H1 (cell line): ENCODE results near the gene SRSF3. TPM values are rescaled to one million over a fixed set of nuclear protein-coding genes. Genes with fewer than 3 reads are reported as not detected.

Source experiments
- CTCF ChIA-PET: fragments of 300-600 bp; sonication (Branson Sonifier 250); formaldehyde crosslinking; loops from one replicate; lab custom pipeline; 2021; ENCODE audit not compliant: partially characterized antibody; lab: Charles Lee
- POLR2A ChIA-PET: fragments of 300-600 bp; sonication (Branson Sonifier 250); formaldehyde crosslinking; loops from one replicate; lab custom pipeline; 2021; ENCODE audit warnings: inconsistent platforms; ENCODE audit not compliant: partially characterized antibody; lab: Charles Lee
- DNase-seq, 2 experiments: peaks; one replicate each; pipeline versions ENCODE4 v3.0.0 to v3.0.0-alpha.2; 2010 to 2022; ENCODE audit warnings: low spot score in 2 of 2, low read depth in 1 of 2, mixed read lengths in 1 of 2
- FAIRE-seq: peaks from 2 replicates; lab custom pipeline; 2011; peaks lifted over from hg19 to GRCh38; lab: Jason Lieb, UNC
- H2AFZ ChIP-seq: 2 replicates; pipeline ENCODE4 v1.8.1; 2012; ENCODE audit warnings: low read length, inconsistent platforms
- H2AK5ac ChIP-seq: 2 replicates; pipeline ENCODE4 v1.6.1; 2013; ENCODE audit warnings: low read depth, low read length
- H2BK120ac ChIP-seq: replicated peaks from 2 replicates; pipeline ENCODE3; 2013; ENCODE audit warnings: low read depth, low read length, inconsistent platforms
- H2BK12ac ChIP-seq: 2 replicates; pipeline ENCODE4 v1.6.1; 2013; ENCODE audit warnings: low read depth, low read length
- H2BK15ac ChIP-seq: 2 replicates; pipeline ENCODE4 v1.6.1; 2013; ENCODE audit warnings: low read length
- H2BK20ac ChIP-seq: 2 replicates; pipeline ENCODE4 v1.6.1; 2013; ENCODE audit warnings: low read length
- H2BK5ac ChIP-seq: 2 replicates; pipeline ENCODE4 v1.6.1; 2013; ENCODE audit warnings: low read depth, low read length
- H3K14ac ChIP-seq: 2 replicates; pipeline ENCODE4 v1.6.1; 2013; ENCODE audit warnings: inconsistent platforms; ENCODE audit not compliant: insufficient read length
- H3K18ac ChIP-seq: 2 replicates; pipeline ENCODE4 v1.6.1; 2013; ENCODE audit warnings: low read length; ENCODE audit errors: extremely low read depth
- H3K23ac ChIP-seq: 2 replicates; pipeline ENCODE4 v1.6.1; 2013; ENCODE audit warnings: inconsistent platforms; ENCODE audit not compliant: insufficient read length
- H3K23me2 ChIP-seq: 2 replicates; pipeline ENCODE4 v1.6.1; 2013; ENCODE audit warnings: low read depth, low read length
- H3K27ac ChIP-seq: 2 replicates; pipeline ENCODE4 v1.6.1; 2011; ENCODE audit warnings: low read depth, low read length, inconsistent platforms
- H3K27me3 ChIP-seq, 4 experiments: replicated peaks in 1 of 4; 1 replicate in 1 of 4; 2 replicates in 3 of 4; pipeline versions ENCODE4 v1.6.1 to v1.8.1; 2011 to 2013; ENCODE audit warnings: low read length in 3 of 4, mild to moderate bottlenecking in 3 of 4, inconsistent platforms in 2 of 4, mixed read lengths in 2 of 4, moderate library complexity in 1 of 4; ENCODE audit not compliant: control insufficient read depth in 3 of 4, insufficient read depth in 3 of 4; ENCODE audit errors: extremely low read depth in 1 of 4
- H3K36me3 ChIP-seq, 4 experiments: 2 replicates each; pipeline versions ENCODE4 v1.6.1 to v1.8.1; 2011 to 2013; ENCODE audit warnings: mild to moderate bottlenecking in 4 of 4, low read length in 3 of 4, moderate library complexity in 2 of 4, control low read depth in 1 of 4, inconsistent platforms in 1 of 4; ENCODE audit not compliant: insufficient read depth in 4 of 4, control insufficient read depth in 2 of 4
- H3K4ac ChIP-seq: replicated peaks from 2 replicates; pipeline ENCODE3; 2013; ENCODE audit warnings: low read length, low read depth, mixed read lengths, inconsistent platforms; ENCODE audit not compliant: insufficient read length
- H3K4me1 ChIP-seq, 4 experiments: replicated peaks in 1 of 4; 1 replicate in 1 of 4; 2 replicates in 3 of 4; pipeline versions ENCODE4 v1.6.1 to v1.8.1; 2011 to 2013; ENCODE audit warnings: low read length in 3 of 4, inconsistent platforms in 2 of 4, mixed read lengths in 1 of 4; ENCODE audit not compliant: insufficient read depth in 4 of 4, control insufficient read depth in 3 of 4
- H3K4me2 ChIP-seq, 2 experiments: 2 replicates each; pipeline versions ENCODE4 v1.6.1 to v1.8.1; 2011 to 2013; ENCODE audit warnings: low read depth in 2 of 2, low read length in 2 of 2, control low read depth in 1 of 2, inconsistent platforms in 1 of 2, mild to moderate bottlenecking in 1 of 2; ENCODE audit not compliant: insufficient read depth in 1 of 2
- H3K4me3 ChIP-seq, 4 experiments: fragments of 200-600, 300-600 bp in 1 of 4; sonication (generic), shearing (Covaris generic), sonication (Bioruptor Twin) in 1 of 4; 2 replicates each; pipeline versions ENCODE4 v1.5.1 to v1.8.1; 2011 to 2016; ENCODE audit warnings: low read length in 4 of 4, low read depth in 3 of 4, control low read depth in 2 of 4, inconsistent platforms in 2 of 4, mild to moderate bottlenecking in 2 of 4, mixed read lengths in 1 of 4, moderate library complexity in 1 of 4; ENCODE audit not compliant: insufficient read depth in 2 of 4; ENCODE audit errors: extremely low read depth in 1 of 4
- H3K56ac ChIP-seq: replicated peaks from 2 replicates; pipeline ENCODE3; 2013; ENCODE audit warnings: low read depth, mild to moderate bottlenecking, mixed read lengths, low read length, inconsistent platforms; ENCODE audit not compliant: insufficient read length
- H3K79me1 ChIP-seq: 2 replicates; pipeline ENCODE4 v1.6.1; 2013; ENCODE audit warnings: low read depth, low read length, control low read depth
- H3K79me2 ChIP-seq, 2 experiments: 2 replicates each; pipeline versions ENCODE4 v1.6.1 to v1.8.1; 2012 to 2013; ENCODE audit warnings: low read length in 2 of 2, mild to moderate bottlenecking in 2 of 2, inconsistent platforms in 1 of 2; ENCODE audit not compliant: insufficient read depth in 2 of 2, control insufficient read depth in 1 of 2
- H3K9ac ChIP-seq, 4 experiments: replicated peaks in 1 of 4; 1 replicate in 1 of 4; 2 replicates in 3 of 4; pipeline versions ENCODE4 v1.6.1 to v1.8.1; 2011 to 2013; ENCODE audit warnings: low read depth in 3 of 4, low read length in 3 of 4, control low read depth in 2 of 4, mild to moderate bottlenecking in 2 of 4, moderate library complexity in 2 of 4, inconsistent platforms in 1 of 4; ENCODE audit errors: extremely low read depth in 1 of 4
- H3K9me3 ChIP-seq, 2 experiments: 2 replicates each; pipeline versions ENCODE4 v1.6.1 to v1.8.1; 2012 to 2013; ENCODE audit warnings: mild to moderate bottlenecking in 2 of 2, moderate library complexity in 2 of 2, control low read depth in 1 of 2, inconsistent platforms in 1 of 2, low read depth in 1 of 2, low read length in 1 of 2, mixed read lengths in 1 of 2; ENCODE audit not compliant: insufficient read depth in 2 of 2
- H4K20me1 ChIP-seq, 2 experiments: replicated peaks in 1 of 2; 2 replicates each; pipeline versions ENCODE3 to v1.8.1; 2011 to 2013; ENCODE audit warnings: inconsistent platforms in 2 of 2, low read length in 2 of 2, mild to moderate bottlenecking in 1 of 2; ENCODE audit not compliant: insufficient read depth in 2 of 2, control insufficient read depth in 1 of 2
- H4K5ac ChIP-seq: 2 replicates; pipeline ENCODE4 v1.6.1; 2013; ENCODE audit warnings: low read length, low read depth, mixed read lengths, inconsistent platforms; ENCODE audit not compliant: insufficient read length
- H4K8ac ChIP-seq: 2 replicates; pipeline ENCODE4 v1.8.0; 2013; ENCODE audit warnings: mild to moderate bottlenecking, moderate library complexity, low read length, inconsistent platforms; ENCODE audit not compliant: insufficient read depth; ENCODE audit errors: extremely low read depth
- H4K91ac ChIP-seq: replicated peaks from 2 replicates; pipeline ENCODE3; 2013; ENCODE audit warnings: low read length, mixed read lengths, inconsistent platforms; ENCODE audit not compliant: insufficient read length
- CBX5 ChIP-seq: fragments of 300-800, 300-1000 bp; sonication (generic); IDR thresholded peaks from 2 replicates; pipeline ENCODE4 v1.7.1; 2016; ENCODE audit warnings: antibody characterized with exemption, low read length, low read depth
- CTBP2 ChIP-seq: IDR thresholded peaks from 2 replicates; pipeline ENCODE4 v1.7.0; 2011; ENCODE audit warnings: borderline replicate concordance, mild to moderate bottlenecking, moderate library complexity, mixed read lengths, low read length; ENCODE audit not compliant: insufficient read depth, insufficient read length
- FOSL1 ChIP-seq: IDR thresholded peaks from 2 replicates; pipeline ENCODE4 v1.6.1; 2011; ENCODE audit warnings: mild to moderate bottlenecking, low read depth, low read length, moderate library complexity; ENCODE audit not compliant: insufficient read depth
- HDAC2 ChIP-seq, 2 experiments: fragments of 300-600 bp in 1 of 2; sonication (generic) in 1 of 2; IDR thresholded peaks; 2 replicates each; pipeline ENCODE4 v1.6.1; 2011 to 2012; ENCODE audit warnings: low read depth in 2 of 2, low read length in 2 of 2, mild to moderate bottlenecking in 2 of 2, moderate library complexity in 2 of 2, borderline replicate concordance in 1 of 2, inconsistent platforms in 1 of 2
- KDM1A ChIP-seq: fragments of 200-600, 300-600 bp; sonication (generic); IDR thresholded peaks from 2 replicates; pipeline ENCODE4 v1.7.1; 2016; ENCODE audit warnings: mild to moderate bottlenecking, low read length, borderline replicate concordance
- MAFK ChIP-seq: IDR thresholded peaks from 2 replicates; pipeline ENCODE4 v1.6.1; 2012; ENCODE audit warnings: low read depth, mild to moderate bottlenecking, improper control_type of control experiment, low read length
- RNF2 ChIP-seq: fragments of 200-900, 300-1000 bp; sonication (generic); IDR thresholded peaks from 2 replicates; pipeline ENCODE4 v1.7.1; 2016; ENCODE audit warnings: borderline replicate concordance, low read depth, mild to moderate bottlenecking, antibody characterized with exemption, low read length; ENCODE audit not compliant: poor library complexity, severe bottlenecking; ENCODE audit errors: missing control alignments
- SAP30 ChIP-seq: fragments of 300-600 bp; sonication (generic); IDR thresholded peaks from 2 replicates; pipeline ENCODE4 v1.7.1; 2012; ENCODE audit warnings: low read length, moderate library complexity, mild to moderate bottlenecking, inconsistent platforms; ENCODE audit not compliant: insufficient read depth, insufficient replicate concordance
- TBP ChIP-seq: IDR thresholded peaks from 2 replicates; pipeline ENCODE4 v1.6.1; 2011; ENCODE audit warnings: low read depth, low read length, improper control_type of control experiment
- WGBS, 2 experiments: shearing (Covaris generic) in 1 of 2; methylation state at CpG; one replicate each; pipeline versions ENCODE4 v1.1.6 to v1.1.7; 2013 to 2015; ENCODE audit warnings: low lambda C conversion rate in 2 of 2, mixed read lengths in 2 of 2, inconsistent platforms in 1 of 2, low coverage in 1 of 2, missing lambda C conversion rate in 1 of 2; ENCODE audit not compliant: insufficient replicate concordance in 2 of 2, insufficient coverage in 1 of 2, insufficient read length in 1 of 2; ENCODE audit errors: extremely low coverage in 1 of 2, missing lambda C conversion rate in 1 of 2; 5-methylcytosine and 5-hydroxymethylcytosine counted together
- polyA plus RNA-seq, 7 experiments: library from polyadenylated mRNA; depleted of rRNA in 3 of 7; stranded (reverse) in 5 of 7; unstranded in 2 of 7; fragments of >200 nt in 5 of 7; fragments of 200-250 nt in 2 of 7; gene quantifications; 1 replicate in 5 of 7; 2 replicates in 1 of 7; 4 replicates in 1 of 7; pipeline versions ENCODE4 v1.2.1 to v1.2.3, GENCODE V29; 2011 to 2013; ENCODE audit warnings: missing spikeins in 2 of 7, mixed read lengths in 2 of 7
- total RNA-seq: library from RNA; stranded (reverse); fragmentation: NEBNext Ultra II Directional; extraction: Animal tissue kit (Norgen Biotek cat#: 25700); gene quantifications from 2 replicates; pipeline ENCODE4 v1.2.1, GENCODE V29; 2021

The SRSF3 gene
- total and polyA plus RNA-seq, 2 of the 8 experiments (the other 6 are each of a cell fraction or from before 2014, with no cell fraction given): 471 to 689 TPM

DNA sequence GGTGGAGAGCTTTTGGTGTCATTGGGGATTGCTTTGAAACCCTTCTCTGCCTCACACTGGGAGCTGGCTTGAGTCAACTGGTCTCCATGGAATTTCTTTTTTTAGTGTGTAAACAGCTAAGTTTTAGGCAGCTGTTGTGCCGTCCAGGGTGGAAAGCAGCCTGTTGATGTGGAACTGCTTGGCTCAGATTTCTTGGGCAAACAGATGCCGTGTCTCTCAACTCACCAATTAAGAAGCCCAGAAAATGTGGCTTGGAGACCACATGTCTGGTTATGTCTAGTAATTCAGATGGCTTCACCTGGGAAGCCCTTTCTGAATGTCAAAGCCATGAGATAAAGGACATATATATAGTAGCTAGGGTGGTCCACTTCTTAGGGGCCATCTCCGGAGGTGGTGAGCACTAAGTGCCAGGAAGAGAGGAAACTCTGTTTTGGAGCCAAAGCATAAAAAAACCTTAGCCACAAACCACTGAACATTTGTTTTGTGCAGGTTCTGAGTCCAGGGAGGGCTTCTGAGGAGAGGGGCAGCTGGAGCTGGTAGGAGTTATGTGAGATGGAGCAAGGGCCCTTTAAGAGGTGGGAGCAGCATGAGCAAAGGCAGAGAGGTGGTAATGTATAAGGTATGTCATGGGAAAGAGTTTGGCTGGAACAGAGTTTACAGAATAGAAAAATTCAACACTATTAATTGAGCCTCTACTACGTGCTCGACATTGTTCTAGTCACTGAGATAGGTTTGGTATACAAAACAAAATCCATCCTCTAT is 31.2 kb downstream of the SRSF3 start:
- no peak overlapping the region for H3K4ac ChIP-seq
- WGBS, 2 experiments: 89% methylated on average over 5 of the region's 5 CpGs; no CpG with 5 or more reads in 1 of the 2 experiments
- H3K56ac ChIP-seq: no peak overlapping the region
- no peaks in the 10 kb centered on the region for H3K27me3 ChIP-seq
- no peak overlapping the region for H3K9ac ChIP-seq
- no peak overlapping the region for H3K23ac ChIP-seq
- H2BK15ac ChIP-seq: no peak overlapping the region
- no peaks in the 10 kb centered on the region for H3K79me1 ChIP-seq
- no peak overlapping the region for H4K91ac ChIP-seq
- H3K4me1 ChIP-seq: no peaks in the 10 kb centered on the region
- DNase-seq (no peak), FAIRE-seq (no peak)
- no peaks in the 10 kb centered on the region for H3K23me2 ChIP-seq
- H2AFZ ChIP-seq: no peak overlapping the region
- no peaks in the 10 kb centered on the region for H3K36me3 ChIP-seq
- no peak overlapping the region for H2BK5ac ChIP-seq
- no peak overlapping the region for H4K5ac ChIP-seq
- no peak overlapping the region for H2AK5ac ChIP-seq
- no peak overlapping the region for H4K8ac ChIP-seq
- ChIA-PET CTCF (interaction anchor here (0.6 to 4.4 kb wide), 18 partner anchors 10 to 352 kb away, joined by 3 to 52 read pairs (median 6); no protein-coding TSS in a partner anchor), POLR2A (interaction anchor here (0.6 to 1.2 kb wide), 4 partner anchors 19 to 53 kb away, joined by 3 to 6 read pairs (median 4); no protein-coding TSS in a partner anchor)
- no peaks in the 10 kb centered on the region for H3K9me3 ChIP-seq
- H2BK12ac ChIP-seq: no peak overlapping the region
- no peak overlapping the region for H3K14ac ChIP-seq
- H3K4me3 ChIP-seq: no peak overlapping the region
- no peak overlapping the region for H3K27ac ChIP-seq
- no peak overlapping the region for H3K18ac ChIP-seq
- TF ChIP-seq HDAC2 (IDR thresholded peaks at IDR 0.05; ENCODE audit: borderline replicate concordance in 1 of 2, low read depth in 2 of 2, low read length in 2 of 2) (no peak), KDM1A (no peak), TBP (no peak), CTBP2 (no peak), FOSL1 (no peak), CBX5 (no peak), SAP30 (no peak), RNF2 (no peak), MAFK (no peak)
- TF ChIP-seq, all 59 proteins: peak for 0
- no peak overlapping the region for H2BK120ac ChIP-seq
- no peak overlapping the region for H3K4me2 ChIP-seq
- no peak overlapping the region for H2BK20ac ChIP-seq
- no peaks in the 10 kb centered on the region for H3K79me2 ChIP-seq
- H4K20me1 ChIP-seq: no peaks in the 10 kb centered on the region
